Measurements from ENCODE around the gene CREB3L2. TPM values are rescaled to one million over a fixed set of nuclear protein-coding genes. Genes with fewer than 3 reads are reported as not detected.

The CREB3L2 gene
- total and polyA plus RNA-seq, 2 of the 13 experiments (the other 11 are each of a cell fraction or from before 2014, with no cell fraction given), result 22.1 to 41.1 TPM

DNA sequence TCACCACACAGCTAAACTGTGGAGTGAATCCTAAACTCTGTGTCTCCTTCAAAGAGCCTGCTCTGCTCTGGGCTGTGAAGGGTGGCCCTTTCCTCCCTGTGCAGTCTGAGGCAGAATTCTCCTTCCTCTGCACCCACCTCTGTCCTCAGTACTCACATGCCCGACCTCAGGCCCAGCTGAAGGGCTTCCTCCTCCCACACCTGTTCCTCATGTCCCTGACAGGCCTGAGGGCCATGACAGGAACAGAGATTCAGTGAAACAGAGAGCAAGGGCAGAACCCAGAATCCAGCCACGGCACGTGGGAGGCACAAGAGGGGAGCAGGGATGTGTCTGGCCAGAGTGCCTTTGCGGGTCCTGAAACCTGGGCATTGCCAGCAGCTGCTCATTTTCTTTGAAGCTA, 13.9 kb downstream of the CREB3L2 start:
- Histone ChIP-seq H3K9me3 (ENCODE audit: low read length) (no peaks in the 10 kb centered on the region), H3K27ac (ENCODE audit: extremely low read length, insufficient read depth, low read length) (peak overlapping the region; percentile 59), H3K4me1 (ENCODE audit: insufficient read depth, low read length) (peaks cover 100% of the 10 kb centered on the region), H3K27me3 (ENCODE audit: control insufficient read depth in 1 of 2, insufficient read depth in 2 of 2, low read length in 2 of 2) (no peaks in the 10 kb centered on the region), H3K9ac (ENCODE audit: insufficient read depth, low read depth, low read length) (no peak overlapping the region), H3K36me3 (replicated peaks in 1 of 2; ENCODE audit: control insufficient read depth in 1 of 2, insufficient read depth in 2 of 2, low read length in 2 of 2) (peaks cover under 1 to 12% of the 10 kb centered on the region in 2 experiments), H3K4me2 (ENCODE audit: low read depth, low read length) (peak overlapping the region; percentile 21; the same call in 1 of the 2 replicates), H2AFZ (ENCODE audit: low read length) (no peak overlapping the region), H3K79me2 (ENCODE audit: insufficient read depth, low read length) (peaks cover 97% of the 10 kb centered on the region), H3K4me3 (replicated peaks in 1 of 3; ENCODE audit: insufficient read depth in 1 of 3, low read depth in 2 of 3, low read length in 3 of 3) (no peak overlapping the region), H4K20me1 (ENCODE audit: insufficient read depth, low read length) (peaks cover 6% of the 10 kb centered on the region)
- TF ChIP-seq, protein P1, sequence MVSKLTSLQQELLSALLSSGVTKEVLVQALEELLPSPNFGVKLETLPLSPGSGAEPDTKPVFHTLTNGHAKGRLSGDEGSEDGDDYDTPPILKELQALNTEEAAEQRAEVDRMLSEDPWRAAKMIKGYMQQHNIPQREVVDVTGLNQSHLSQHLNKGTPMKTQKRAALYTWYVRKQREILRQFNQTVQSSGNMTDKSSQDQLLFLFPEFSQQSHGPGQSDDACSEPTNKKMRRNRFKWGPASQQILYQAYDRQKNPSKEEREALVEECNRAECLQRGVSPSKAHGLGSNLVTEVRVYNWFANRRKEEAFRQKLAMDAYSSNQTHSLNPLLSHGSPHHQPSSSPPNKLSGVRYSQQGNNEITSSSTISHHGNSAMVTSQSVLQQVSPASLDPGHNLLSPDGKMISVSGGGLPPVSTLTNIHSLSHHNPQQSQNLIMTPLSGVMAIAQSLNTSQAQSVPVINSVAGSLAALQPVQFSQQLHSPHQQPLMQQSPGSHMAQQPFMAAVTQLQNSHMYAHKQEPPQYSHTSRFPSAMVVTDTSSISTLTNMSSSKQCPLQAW (CRISPR knock-in tag; IDR thresholded peaks at IDR 0.05), result peak; percentile 17; the same call in 1 of the 2 replicates
- TF ChIP-seq, protein P2, sequence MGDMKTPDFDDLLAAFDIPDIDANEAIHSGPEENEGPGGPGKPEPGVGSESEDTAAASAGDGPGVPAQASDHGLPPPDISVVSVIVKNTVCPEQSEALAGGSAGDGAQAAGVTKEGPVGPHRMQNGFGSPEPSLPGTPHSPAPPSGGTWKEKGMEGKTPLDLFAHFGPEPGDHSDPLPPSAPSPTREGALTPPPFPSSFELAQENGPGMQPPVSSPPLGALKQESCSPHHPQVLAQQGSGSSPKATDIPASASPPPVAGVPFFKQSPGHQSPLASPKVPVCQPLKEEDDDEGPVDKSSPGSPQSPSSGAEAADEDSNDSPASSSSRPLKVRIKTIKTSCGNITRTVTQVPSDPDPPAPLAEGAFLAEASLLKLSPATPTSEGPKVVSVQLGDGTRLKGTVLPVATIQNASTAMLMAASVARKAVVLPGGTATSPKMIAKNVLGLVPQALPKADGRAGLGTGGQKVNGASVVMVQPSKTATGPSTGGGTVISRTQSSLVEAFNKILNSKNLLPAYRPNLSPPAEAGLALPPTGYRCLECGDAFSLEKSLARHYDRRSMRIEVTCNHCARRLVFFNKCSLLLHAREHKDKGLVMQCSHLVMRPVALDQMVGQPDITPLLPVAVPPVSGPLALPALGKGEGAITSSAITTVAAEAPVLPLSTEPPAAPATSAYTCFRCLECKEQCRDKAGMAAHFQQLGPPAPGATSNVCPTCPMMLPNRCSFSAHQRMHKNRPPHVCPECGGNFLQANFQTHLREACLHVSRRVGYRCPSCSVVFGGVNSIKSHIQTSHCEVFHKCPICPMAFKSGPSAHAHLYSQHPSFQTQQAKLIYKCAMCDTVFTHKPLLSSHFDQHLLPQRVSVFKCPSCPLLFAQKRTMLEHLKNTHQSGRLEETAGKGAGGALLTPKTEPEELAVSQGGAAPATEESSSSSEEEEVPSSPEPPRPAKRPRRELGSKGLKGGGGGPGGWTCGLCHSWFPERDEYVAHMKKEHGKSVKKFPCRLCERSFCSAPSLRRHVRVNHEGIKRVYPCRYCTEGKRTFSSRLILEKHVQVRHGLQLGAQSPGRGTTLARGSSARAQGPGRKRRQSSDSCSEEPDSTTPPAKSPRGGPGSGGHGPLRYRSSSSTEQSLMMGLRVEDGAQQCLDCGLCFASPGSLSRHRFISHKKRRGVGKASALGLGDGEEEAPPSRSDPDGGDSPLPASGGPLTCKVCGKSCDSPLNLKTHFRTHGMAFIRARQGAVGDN (CRISPR knock-in tag; IDR thresholded peaks at IDR 0.05), result peak; percentile 71
- no peak for TF ChIP-seq POLR2G (IDR thresholded peaks at IDR 0.05; ENCODE audit: low read depth, low read length)
- TF ChIP-seq TEAD3 (CRISPR knock-in tag; optimal IDR thresholded peaks at IDR 0.05; ENCODE audit: borderline replicate concordance), result peak; percentile 17
- POLR2A ChIA-PET, result interaction anchor here (2.6 kb wide), 1 partner anchor 14 kb away, joined by 14 read pairs; the partner anchor contains the start of gene CREB3L2
- CTCF ChIA-PET (ENCODE audit: low intra/inter-chr PET ratio, low total read pairs), result no interaction called here
- WGBS (ENCODE audit: low lambda C conversion rate), result 77% methylated on average over 4 of the region's 4 CpGs
- no peak for ATAC-seq
- FAIRE-seq, result no peak
- no peak for DNase-seq (ENCODE audit: low spot score)
- intact Hi-C loops (cut with micrococcal nuclease; ENCODE audit: unreplicated experiment) (no loop called here), in situ Hi-C loops (cut with HindIII; ENCODE audit: extremely low pct_ligation_motif_present, low pct_unique_long_range_greater_than_20kb) (no loop called here)
- no TSS peak for BruUV-seq (replicated peaks)
